Fibroblast of mammary gland (primary cell): Measurements from ENCODE around the gene CHRNA9.

Source experiments
- DNase-seq: peaks from one replicate; pipeline ENCODE4 v3.0.0-alpha.2; 2010; ENCODE audit warnings: low read depth
- H3K4me3 ChIP-seq: 2 replicates; pipeline ENCODE4 v1.5.1; 2011; ENCODE audit warnings: low read depth, mild to moderate bottlenecking, low read length, moderate library complexity; ENCODE audit not compliant: control insufficient read depth
- TF ChIP-seq, protein P1 (sequence below): conservative IDR thresholded peaks from 2 replicates; pipeline ENCODE4 v1.5.1; 2011; ENCODE audit warnings: low read depth, low read length, inconsistent platforms; ENCODE audit not compliant: control insufficient read depth, insufficient read depth

The CHRNA9 gene

DNA sequence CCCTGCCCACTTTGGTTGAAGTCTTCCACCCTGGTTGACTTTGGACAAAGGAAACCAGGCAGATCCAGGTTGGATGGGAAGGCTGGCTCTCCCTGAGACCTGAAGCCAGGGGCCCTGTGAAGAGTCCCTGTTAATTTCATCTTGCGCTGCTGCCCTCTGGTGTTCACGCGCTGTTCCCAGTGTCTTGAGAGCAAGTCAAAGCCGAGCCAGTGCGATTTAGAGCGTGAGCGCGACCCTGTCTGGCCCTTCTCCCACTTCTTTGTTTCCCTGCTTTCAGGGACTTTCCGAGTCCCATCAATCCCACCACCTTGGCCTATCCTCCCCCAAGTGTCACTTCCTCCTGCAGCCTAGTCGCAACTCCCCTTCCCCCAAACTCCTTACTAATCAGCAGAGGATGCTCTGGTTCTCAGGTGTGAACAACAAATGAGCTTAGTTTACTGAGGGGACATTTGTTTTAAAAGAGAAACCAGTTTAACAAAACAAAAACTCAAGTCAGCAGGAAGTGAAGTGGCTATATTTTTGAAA is 25.8 kb upstream of the CHRNA9 start:
- peak overlapping the region; percentile 20 for H3K4me3 ChIP-seq
- peak; percentile 86 for DNase-seq
- TF ChIP-seq, protein P1, sequence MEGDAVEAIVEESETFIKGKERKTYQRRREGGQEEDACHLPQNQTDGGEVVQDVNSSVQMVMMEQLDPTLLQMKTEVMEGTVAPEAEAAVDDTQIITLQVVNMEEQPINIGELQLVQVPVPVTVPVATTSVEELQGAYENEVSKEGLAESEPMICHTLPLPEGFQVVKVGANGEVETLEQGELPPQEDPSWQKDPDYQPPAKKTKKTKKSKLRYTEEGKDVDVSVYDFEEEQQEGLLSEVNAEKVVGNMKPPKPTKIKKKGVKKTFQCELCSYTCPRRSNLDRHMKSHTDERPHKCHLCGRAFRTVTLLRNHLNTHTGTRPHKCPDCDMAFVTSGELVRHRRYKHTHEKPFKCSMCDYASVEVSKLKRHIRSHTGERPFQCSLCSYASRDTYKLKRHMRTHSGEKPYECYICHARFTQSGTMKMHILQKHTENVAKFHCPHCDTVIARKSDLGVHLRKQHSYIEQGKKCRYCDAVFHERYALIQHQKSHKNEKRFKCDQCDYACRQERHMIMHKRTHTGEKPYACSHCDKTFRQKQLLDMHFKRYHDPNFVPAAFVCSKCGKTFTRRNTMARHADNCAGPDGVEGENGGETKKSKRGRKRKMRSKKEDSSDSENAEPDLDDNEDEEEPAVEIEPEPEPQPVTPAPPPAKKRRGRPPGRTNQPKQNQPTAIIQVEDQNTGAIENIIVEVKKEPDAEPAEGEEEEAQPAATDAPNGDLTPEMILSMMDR: peak; percentile 88

DNA sequence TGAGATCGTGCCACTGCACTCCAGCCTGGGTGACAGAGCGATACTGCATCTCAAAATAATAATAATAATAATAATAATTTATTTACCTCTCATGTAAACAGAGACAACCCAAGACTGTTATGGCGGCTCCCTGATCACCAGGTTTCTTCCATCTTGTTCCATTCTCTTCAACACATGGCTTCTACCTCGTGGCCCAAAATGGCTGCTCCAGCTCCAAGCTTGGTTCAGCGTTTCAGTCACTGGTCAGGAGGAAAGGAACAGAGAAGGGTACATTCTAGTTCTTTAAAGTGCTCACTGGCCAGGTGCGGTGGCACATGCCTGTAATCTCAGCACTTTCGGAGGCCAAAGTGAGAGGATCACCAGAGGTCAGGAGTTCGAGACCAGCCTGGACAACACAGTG is 24.9 kb upstream of the CHRNA9 start:
- TF ChIP-seq, protein P1: no peak
- H3K4me3 ChIP-seq: no peak overlapping the region
- DNase-seq: no peak

DNA sequence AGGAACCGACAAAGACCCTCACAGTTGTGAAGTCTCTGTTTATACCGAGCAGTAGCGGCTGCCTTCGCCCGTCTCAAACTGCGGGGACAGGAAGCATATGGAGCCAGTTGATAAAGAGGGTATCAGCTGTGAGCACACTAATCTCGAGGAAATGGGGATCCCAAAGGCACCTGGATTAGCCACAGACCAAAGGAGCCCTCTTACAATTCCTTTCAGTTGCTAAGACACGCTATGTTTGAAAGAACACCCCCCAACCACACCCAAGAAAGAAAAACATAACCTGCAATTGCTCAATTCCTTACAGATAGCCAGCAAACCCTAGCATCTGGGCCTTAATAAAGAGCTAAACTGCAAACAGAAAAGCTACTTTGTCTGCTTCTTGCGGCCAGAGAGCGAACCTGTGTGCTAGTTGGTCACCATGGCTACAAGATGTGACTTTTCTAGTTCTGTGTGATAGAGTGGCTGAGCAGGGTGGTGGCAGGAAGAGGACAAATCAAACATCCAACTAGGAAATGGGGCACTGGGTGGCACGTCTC is 23.3 kb upstream of the CHRNA9 start:
- H3K4me3 ChIP-seq: no peak overlapping the region
- DNase-seq: no peak
- TF ChIP-seq, protein P1: no peak

DNA sequence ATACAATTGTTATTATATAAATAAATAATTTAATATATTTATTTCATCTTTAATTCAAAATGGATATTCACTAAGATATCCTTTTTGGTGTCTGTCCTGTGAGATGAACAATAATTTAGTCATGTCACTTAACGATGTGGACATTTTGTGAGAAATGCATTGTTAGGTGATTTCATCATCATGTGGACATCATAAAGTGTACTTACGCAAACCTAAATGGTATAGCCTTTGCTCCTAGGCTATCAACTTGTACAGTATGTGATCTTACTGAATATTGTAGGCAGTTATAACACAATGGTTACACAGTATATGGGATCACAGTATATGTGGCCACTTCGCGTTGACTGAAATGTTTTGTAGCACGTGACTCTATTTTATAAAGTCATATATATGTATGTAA is 20.2 kb upstream of the CHRNA9 start:
- TF ChIP-seq, protein P1: no peak
- DNase-seq: peak; percentile 71
- no peak overlapping the region for H3K4me3 ChIP-seq

DNA sequence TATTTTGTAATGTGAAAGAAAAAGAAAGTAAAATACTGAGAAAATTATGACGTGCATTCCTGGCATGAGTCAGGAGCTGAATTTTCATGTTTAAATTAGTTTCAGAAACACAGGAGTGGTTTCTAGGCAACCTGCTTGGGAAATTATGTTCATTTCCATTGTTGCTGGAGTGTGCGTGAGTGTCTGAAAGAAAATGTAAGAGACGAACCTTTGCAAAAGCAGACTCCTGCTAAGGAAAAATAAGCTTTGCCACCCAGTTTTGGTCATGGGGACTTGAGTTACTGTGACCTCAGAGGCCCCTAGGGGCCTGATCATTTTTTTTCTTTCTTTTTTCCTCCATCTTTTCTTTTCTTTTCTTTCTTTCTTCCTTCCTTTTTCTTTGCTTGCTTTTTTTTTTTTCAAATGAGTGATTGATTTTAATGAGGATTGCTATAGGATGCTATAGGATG is 18.8 kb upstream of the CHRNA9 start:
- TF ChIP-seq, protein P1: no peak
- peak; percentile 96 for DNase-seq
- H3K4me3 ChIP-seq: peak overlapping the region; percentile 55

DNA sequence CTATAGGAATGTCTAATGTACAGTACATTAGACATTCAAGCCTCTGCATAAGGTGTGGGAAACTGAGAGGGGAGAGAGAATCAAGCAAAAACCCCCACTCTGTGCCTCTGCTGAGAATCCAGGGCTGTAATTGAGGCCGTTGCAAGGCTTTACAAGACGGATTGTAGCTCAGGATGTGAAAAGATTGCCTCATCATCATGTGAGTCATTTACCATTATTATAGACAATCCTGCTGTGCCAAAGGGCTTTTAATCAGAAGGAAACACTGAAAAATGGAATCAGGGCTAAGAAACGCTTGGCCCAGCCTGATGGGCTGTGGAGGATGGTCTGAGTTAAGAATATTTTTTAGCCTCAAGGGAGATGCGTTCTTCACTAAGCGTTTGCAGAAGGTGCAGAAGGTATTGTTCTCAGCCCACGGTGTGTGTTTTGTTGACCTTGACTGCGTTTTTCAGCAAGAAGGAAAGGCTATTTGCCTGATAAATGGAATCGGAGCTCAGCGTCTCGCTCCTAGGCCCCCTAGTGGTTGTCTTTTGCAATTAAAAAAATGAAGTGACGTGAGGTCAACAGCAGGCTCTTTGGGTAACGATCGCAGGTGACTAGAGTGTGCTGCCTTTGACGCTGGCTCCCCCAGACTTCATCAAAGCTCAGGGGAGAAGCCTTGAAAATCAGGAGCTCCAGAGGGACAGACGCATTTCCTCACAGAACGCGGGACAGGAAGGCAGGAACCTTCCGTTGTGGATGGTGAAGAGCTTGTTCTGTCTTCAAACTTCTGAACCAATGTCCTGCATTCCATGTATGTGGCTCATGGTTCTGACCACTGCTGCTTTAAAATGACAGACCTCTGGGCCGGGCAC is 18.1 kb upstream of the CHRNA9 start:
- TF ChIP-seq, protein P1: peak; percentile 81
- H3K4me3 ChIP-seq: peak overlapping the region; percentile 55
- DNase-seq: peak; percentile 97
